UCSD-AML1 (cell line): ENCODE data around the gene NSL1.
A peak's percentile ranks its signal among the peaks of the same experiment; 100 is the strongest.
"Not testable (repeated sequence)": the region's sequence is repeated elsewhere in the genome, so short reads cannot be mapped to it uniquely, and the experiment has no call there.

ENCODE experiments used
- DNase-seq: peaks from one replicate; lab custom pipeline; 2025; ENCODE audit not compliant: unreplicated experiment; lab: John Stamatoyannopoulos, UW

NSL1 gene

DNA sequence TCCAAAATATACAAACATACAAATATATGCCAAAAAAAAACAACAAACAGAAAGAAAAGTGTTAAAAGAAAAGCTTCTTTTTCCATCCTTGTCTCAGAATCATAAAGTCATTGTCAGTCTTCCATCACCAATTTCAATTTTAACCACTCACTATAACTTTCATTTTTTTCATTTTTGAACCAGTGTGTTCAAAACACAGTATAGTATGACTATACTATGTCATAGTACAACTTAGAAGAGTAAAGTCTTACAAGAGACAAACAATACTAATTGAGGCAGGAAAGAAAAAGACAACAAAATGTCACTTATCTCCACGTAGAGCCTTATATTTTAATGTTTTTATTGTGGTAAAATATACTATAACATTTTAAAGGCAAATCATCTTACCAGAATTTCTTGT, 7.6 kb downstream of the NSL1 start:
- DNase-seq = no peak

DNA sequence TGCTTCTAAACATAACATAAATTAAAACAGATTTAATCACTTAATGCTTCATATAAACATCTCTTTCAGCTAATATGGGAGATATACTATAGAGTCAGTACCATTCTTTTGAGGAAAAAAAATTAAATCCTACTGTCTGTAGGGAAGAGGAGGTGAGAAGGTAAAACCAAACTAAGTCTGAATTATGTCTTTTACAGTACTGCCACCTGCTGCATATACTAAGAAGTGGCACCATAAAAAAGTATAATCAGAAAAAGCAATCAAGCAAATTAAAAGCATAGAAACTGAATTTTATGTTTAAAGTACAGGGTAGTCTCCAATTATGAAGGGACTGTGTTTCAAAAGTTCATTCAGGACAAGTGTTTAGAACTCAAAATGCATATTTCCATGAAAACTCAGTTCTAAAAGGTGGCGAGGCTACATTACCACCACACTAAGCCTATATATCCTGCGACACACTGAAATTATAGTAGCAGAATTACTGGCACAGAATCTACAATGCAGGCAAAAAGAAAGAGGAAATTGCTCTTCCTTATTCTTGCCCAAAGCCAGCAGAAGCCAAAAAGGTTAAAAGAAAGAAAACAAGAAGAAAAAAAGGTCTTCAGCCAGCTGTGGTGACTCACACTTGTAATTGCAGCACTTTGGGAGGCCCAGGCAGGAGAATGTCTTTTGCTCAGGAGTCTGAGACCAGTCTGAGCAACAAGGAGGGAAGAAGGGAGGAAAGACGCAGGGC, 9.0 kb downstream of the NSL1 start:
- DNase-seq = no peak

DNA sequence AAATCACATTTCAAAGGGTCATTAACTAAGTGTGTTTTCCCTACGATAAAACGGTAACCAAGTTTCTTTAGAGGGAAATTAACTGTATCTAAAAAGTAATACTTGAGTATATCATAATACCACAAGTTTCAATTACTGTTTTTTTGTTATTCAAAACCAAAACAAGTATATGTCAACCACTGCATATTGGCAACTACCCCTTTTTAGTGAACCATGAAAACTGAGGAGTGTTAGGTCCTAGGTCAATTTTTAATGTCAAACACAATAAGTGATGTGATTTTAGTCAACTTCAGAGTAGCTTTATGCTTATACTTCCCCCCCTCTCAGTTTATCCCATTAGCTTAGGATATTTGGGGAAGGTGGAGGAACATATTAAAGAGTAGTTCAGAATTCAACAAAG, 10.4 kb downstream of the NSL1 start:
- DNase-seq = no peak

DNA sequence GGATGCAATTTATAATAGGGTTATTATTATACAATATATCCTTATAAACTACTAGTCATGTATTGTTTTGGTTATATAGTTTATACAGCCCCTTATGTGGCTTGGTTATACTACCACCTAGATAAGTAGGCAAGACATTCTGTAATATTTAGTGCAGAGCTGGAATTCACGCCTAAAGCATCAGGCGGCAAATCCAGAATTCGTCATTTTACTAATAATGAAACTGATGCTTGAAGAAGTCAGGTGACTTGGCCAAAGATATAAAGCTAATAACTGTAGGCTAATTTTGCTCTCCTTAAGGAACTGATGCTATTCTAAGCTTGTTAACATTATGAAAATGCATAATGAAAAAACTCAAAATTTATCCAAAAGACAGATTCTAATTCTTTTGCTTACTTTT, 10.8 kb downstream of the NSL1 start:
- DNase-seq = no peak

DNA sequence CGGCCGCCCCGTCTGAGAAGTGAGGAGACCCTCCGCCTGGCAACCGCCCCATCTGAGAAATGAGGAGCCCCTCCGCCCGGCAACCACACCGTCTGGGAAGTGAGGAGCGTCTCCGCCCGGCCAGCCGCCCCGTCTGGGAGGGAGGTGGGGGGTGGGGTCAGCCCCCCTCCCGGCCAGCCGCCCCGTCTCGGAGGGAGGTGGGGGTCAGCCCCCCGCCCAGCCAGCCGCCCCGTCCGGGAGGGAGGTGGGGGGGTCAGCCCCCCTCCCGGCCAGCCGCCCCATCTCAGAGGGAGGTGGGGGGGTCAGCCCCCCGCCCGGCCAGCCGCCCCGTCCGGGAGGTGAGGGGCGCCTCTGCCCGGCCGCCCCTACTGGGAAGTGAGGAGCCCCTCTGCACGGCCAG, 12.5 kb downstream of the NSL1 start:
- not testable (repeated sequence) for DNase-seq

DNA sequence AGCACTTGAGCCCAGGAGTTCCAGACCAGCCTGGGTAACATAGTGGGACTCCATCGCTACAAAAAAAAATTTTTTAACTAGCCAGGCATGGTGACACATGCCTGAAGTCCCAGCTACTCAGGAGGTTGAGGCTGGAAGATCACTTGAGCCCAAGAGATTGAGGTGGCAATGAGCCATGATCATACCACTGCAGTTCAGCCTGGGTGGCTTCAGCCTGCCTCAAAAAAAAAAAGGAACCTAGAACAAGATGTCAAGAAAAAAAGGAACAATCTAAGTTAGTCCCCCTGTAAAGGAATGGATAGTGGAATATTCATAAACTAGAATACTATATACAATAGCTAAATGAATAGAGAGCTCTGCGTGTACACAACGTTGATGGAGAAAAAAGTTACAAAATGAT, 14.4 kb downstream of the NSL1 start:
- DNase-seq = no peak

DNA sequence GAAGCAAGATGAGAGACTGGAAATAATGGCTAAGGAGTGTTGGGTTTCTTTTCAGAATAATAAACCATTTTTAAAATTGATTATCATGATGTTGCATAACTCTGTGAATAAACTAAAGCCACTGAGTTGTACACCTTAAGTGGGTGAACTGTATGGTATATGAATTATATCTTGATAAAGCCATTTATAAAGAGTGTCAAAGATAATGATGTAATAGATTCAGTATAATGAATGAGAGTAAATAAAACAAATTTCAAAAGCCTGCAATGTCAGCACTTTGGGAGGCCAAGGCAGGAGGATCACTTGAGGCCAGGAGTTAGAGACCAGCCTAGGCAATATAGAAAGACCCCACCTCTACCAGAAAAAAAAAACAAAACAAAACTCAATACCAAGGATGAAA, 16.3 kb downstream of the NSL1 start:
- no peak for DNase-seq

DNA sequence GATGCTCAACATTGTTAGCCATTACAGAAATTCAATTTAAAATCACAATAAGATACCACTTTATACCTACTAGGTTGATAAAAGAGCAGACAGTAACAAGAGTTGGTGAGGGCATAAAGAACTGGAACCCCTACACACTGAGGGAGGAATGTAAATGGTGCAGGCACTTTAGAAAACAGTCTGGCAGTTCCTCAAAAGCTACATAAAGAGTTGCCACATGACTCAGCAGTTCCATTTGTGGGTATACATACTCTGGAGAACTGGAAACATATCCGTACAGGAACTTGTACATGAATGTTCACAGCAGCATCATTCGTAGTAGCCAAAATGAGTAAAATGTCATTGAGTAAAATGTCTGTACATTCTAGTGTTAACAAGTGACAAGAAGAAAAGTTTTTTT, 17.0 kb downstream of the NSL1 start:
- DNase-seq = no peak

DNA sequence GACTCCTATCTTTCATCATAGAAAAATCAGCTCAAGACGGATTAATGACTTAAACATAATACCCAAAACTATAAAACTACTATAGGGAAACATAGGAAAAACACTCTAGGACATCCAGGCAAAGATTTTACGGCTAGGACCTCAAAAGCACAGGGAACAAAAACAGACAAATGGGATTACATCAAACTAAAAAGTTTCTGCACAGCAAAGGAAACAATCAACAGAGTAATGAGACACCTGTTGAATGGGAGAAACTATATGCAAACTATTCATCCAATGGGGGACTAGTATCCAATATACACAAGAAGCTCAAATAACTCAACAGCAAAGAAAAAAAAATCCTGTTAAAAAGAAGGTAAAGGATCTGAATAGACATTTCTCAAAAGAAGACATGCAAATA, 18.6 kb downstream of the NSL1 start:
- DNase-seq = no peak

DNA sequence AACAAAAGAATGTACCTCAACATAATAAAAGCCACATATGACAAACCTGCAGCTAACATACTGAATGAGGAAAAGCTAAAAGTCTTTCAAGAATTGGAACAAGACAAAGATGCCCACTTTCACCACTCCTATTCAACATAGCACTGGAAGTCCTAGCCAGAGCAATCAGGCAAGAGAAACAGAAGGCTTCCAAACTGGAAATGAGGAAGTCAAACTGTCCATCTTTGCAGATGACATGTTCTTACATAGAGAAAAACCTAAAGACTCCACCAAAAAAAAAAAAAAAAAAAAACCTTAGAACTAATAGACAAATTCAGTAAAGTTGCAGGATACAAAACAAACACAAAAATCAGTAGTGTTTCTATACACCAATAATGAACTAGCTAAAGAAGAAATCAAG, 20.2 kb downstream of the NSL1 start:
- DNase-seq = no peak

DNA sequence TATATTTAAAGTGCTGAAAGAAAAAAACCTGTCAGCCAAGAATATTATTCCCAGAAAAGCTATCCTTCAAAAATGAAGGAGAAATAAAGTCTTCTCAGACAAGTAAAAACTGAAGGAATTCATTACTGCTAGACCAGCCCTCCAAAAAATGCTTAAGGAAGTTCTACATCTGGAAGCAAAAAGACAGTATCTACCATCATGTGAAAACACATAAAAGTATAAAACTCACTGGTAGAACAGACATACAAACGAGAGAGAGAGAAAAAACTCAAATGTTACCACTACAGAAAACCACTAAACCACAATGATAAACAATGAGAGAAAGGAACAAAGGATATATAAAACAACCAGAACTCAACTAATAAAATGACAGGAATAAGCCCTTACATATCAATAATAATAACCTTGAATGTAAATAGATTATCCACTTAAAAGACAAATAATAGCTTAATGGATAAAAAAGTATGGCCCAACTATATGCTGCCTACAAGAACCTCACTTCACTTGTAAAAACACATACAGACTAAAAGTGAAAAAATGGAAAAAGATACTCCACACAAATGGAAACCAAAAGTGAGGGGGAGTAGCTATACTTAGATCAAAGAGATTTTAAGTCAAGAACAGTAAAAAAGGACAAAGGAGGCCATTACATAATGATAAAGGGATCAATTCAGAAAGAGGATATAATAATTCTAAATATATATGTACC, 22.0 kb downstream of the NSL1 start:
- DNase-seq = no peak

DNA sequence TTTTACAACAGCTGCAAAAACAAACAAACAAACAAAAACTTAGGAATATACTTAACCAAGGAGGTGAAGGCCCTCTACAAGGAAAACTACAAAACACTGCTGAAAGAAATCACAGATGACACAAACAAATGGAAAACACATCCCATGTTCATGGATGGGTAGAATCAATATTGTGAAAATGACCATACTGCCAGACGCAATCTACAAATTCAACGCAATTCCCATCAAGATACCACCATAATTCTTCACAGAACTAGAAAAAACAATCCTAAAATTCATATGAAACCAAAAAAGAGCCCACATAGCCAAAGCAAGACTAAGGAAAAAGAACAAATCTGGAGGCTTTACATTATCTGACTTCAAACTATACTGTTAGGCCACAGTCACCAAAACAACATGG, 24.8 kb downstream of the NSL1 start:
- DNase-seq = not testable (repeated sequence)

DNA sequence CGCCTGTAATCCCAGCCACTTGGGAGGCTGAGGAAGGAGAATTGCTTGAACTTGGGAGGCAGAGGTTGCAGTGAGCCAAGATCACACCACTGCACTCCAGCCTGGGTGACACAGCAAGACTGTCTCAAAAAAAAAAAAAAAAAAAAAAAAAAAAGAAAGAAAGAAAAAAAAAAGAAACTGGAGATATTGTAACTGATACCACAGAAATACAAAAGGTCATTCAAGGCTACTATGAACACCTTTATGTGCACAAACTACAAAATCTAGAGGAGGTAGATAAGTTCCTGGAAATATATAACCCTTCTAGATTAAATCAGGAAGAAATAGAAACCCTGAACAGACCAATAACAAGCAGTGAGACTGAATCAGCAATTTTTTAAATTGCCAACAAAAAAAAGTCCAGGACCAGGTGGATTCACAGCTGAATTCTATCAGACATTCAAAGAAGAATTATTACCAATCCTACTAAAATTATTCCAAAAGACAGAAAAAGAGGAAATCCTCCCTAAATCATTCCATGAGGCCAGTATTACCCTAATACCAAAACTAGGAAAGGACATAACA, 26.8 kb downstream of the NSL1 start:
- DNase-seq = not testable (repeated sequence)

DNA sequence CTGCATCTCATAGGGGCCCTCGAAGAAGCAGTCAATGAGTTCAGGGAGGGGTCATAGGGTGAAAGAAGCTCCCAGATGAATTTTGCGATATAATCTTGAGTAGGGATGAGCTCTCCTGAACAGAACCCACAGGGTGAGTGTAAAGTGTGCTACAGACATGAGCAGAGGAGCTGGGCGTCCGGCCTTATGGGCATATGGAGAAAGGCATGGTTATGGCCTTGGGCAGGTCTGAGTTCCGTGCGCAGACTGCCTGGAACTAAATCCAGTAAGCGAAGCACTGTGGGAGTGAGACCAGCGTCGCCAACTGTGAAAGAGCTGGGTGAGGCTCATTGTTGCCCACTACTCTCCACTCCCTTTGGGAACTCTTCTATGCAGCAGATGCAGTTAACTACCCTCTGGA, 28.7 kb downstream of the NSL1 start:
- DNase-seq = no peak

DNA sequence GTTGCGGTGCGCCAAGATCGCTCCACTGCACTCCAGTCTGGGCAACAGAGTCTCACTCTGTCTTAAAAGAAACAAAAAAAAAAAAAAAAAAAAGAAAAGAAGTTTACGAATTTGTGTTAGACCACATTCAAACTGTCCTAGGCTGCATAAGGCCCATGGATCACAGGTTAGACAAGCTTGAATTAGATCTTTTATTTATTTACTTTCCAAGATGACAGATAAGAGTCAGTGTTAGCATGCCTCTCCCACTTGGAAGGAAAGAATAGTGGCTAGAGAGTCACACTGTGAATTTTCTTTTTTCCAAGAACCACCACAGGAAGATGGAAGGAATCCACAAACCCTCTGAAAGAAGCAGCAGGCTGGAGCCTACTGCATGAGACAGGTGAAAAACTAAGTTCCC, 29.3 kb downstream of the NSL1 start:
- DNase-seq = no peak

DNA sequence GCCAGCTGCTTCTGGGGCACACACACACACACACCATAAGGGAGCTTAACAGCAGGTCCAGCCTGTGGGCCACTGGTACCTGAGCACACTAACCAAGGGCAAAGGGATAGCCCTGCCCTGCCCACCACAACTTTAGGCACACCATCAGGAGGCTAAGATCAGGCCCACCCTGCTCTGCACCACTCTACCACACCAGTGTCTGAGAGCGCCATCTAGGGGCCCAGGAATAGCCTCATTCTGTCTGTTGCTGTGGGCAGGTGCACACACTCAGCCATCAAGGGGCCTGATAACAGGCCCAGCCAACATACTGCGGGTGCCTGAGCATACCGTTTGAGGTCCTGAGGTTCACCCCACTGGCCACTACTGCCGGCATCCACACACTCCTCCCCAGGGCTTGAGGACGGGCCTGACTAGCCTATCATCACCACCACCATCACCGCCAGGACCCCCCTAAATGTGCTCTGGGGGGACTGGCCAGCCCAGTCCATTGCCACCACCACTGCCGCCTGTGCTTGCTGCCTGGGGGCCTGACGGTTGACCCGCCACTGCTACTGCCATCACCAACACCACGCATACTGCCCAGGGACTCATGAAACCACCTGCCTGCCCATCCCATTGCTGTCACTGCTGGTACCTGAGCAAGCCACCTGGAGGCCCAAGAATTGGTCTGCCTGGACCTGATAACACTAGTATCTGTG, 31.3 kb downstream of the NSL1 start:
- peak; percentile 24 for DNase-seq

DNA sequence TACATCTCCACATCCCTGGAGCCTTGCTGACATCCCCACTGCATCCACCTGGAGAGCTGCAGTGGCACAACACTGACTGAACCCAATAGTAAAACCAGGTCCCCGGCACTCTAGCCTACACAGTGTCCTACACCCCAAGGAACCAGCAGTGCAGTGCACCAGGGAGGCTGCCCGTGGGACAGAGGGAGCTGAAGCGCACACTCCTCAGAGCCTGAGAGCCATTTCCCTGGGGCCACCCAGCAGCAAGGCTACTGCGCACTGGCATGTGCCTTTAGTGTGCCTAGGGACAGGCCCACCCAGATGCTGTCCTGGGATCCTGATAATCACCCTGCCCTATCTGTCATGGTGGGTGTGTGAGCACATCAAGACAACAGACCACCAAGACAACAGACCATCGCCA, 31.9 kb downstream of the NSL1 start:
- no peak for DNase-seq

DNA sequence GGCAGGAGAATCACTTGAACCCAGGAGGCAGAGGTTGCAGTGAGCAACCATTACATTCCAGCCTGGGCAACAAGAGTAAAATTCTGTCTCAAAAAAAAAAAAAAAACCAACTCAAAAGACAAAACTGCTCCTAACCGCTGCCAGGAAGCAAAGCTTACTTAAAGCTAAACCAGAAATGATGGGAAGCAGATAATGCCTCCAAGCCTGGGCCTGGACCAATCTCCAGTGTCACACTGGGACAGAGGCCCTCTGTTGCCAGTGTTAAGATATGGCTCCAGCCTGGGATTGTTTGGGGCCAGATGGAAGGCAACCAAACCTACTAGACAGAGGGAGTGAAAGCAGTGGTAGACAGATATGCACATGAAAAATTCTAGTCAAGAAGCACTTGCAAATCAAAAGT, 36.9 kb downstream of the NSL1 start:
- no peak for DNase-seq

DNA sequence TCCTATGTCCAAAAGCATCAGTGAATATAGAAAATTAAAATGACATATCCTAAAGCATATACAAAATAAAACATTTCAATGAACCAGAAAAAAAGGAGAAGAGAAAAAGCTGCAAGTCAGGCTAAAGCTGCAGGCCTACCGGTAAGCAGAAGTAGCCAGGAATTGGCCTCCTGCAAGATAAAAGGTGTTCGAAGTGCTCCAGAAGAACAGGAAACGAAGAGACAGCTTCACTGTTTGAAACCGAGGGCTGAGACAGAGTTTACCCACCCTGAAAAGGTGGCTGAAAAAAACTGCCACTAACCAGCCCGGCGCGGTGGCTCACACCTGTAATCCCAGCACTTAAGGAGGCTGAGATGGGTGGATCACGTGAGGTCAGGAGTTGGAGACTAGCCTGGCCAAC, 37.4 kb downstream of the NSL1 start:
- DNase-seq = no peak

DNA sequence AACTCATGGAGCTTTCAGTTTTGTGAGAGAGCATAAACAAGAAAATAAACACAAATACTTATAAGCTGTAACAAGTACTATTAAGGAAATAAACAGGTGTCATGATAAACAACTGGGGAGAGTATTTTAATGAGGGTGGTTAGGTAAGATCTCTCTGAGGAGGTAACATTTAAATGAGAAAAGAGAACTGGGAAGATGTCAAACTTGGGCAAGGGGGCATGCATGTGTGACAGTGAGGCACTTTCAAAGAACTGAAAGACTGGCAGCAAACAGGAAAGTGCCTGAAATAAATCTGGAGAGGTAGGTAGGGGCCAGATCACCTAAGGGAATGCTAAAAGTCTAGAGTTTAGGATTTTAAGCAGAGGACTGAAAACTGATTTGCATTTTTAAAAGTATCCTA, 37.8 kb downstream of the NSL1 start:
- DNase-seq = no peak

DNA sequence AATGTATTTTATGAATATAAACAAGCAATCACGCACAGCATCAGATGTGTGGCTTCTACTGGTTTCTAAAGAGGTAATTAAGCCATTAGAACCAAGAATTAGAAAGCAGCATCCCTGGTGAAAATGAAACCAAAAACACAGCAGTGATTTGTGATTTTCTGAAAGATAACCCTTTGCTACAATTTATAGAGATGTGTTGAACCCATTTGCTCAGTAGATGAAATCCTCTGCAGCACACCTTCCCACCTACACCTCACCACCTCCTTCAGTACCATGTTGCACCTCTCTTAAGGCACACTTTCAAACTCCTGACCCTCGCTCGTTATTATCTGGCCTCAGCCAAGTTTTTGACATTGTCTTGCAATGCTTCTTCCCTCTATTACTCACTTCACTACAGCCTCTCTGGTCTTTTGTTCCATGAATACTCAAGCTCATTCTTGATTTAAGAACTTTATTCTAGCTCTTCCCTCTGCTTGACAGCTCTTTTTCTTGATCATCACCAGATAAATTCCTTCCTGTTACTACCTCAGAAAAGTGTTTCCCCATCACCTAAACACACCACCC, 38.6 kb downstream of the NSL1 start:
- no peak for DNase-seq
